ENCODE results near the gene EIF3B. TPM values are rescaled to one million over a fixed set of nuclear protein-coding genes. Genes with fewer than 3 reads are reported as not detected.

EIF3B gene
- total and polyA plus RNA-seq, 9 of the 15 experiments (the other 6 are each of a cell fraction or from before 2014, with no cell fraction given), result 25.9 to 494 (median 357) TPM

DNA sequence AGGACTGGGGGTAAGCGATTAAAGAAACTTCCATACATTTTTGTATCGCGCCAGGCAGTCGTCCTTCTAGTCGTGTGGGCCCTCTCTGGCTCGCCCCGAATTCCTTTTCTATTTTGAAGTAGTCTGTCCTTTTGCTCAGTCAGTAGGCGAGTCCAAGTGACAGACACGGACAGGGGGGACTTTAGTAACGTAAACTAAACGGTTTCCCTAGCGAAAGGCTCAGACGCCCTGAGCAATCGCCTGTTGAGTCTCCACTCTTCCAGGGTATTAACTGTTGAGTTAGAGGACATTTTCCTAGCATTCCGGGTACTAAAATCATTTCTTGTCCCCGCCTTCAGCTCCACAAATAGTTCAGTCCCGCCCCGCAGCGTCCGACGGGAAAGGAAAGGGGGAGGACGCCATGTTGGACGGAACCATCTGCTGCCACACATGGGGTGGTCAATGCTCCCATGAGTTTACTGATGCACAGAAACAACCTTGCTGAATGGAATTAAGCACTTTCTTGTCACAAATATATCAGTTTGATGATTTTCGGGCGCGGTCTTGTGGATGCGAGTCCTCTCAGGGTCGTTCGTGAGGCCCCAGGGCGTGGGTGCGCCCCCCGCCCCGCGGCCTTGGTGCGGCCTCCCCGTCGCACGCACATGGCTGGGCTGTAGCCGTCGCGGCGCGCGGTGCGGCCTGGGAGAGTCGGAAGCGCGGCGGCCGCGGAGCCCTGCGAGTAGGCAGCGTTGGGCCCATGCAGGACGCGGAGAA is at the start of gene EIF3B (continued):
- TF ChIP-seq TARDBP (IDR thresholded peaks at IDR 0.05) (no peak), GTF2E2 (tag; IDR thresholded peaks at IDR 0.05) (no peak), ZFPM2 (CRISPR knock-in tag; IDR thresholded peaks at IDR 0.05) (0 out of 2 replicates have a peak, but pooled peaks have one; percentile 11), ZSCAN29 (IDR thresholded peaks at IDR 0.05) (no peak), SRSF1 (IDR thresholded peaks at IDR 0.05; ENCODE audit: low read depth, low read length) (no peak), HSF4 (CRISPR knock-in tag; IDR thresholded peaks at IDR 0.05; ENCODE audit: borderline replicate concordance) (no peak), ZNF668 (CRISPR knock-in tag; IDR thresholded peaks at IDR 0.05) (no peak), NBN (IDR thresholded peaks at IDR 0.05; ENCODE audit: low read depth) (no peak; the same call in none of the 2 replicates), SNRNP70 (optimal IDR thresholded peaks at IDR 0.05; ENCODE audit: low read depth, low read length) (no peak), BRF1 (IDR thresholded peaks at IDR 0.05; ENCODE audit: borderline replicate concordance, extremely low read depth, insufficient read length) (no peak), POLR3A (IDR thresholded peaks at IDR 0.05; ENCODE audit: borderline replicate concordance, extremely low read depth, insufficient read depth, insufficient read length) (no peak), ELF2 (CRISPR knock-in tag; IDR thresholded peaks at IDR 0.05) (no peak), EWSR1 (IDR thresholded peaks at IDR 0.05; ENCODE audit: borderline replicate concordance, low read depth, partially characterized antibody) (no peak), ERF (CRISPR knock-in tag; IDR thresholded peaks at IDR 0.05) (no peak)
- TF ChIP-seq, protein P1, sequence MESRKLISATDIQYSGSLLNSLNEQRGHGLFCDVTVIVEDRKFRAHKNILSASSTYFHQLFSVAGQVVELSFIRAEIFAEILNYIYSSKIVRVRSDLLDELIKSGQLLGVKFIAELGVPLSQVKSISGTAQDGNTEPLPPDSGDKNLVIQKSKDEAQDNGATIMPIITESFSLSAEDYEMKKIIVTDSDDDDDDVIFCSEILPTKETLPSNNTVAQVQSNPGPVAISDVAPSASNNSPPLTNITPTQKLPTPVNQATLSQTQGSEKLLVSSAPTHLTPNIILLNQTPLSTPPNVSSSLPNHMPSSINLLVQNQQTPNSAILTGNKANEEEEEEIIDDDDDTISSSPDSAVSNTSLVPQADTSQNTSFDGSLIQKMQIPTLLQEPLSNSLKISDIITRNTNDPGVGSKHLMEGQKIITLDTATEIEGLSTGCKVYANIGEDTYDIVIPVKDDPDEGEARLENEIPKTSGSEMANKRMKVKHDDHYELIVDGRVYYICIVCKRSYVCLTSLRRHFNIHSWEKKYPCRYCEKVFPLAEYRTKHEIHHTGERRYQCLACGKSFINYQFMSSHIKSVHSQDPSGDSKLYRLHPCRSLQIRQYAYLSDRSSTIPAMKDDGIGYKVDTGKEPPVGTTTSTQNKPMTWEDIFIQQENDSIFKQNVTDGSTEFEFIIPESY (CRISPR knock-in tag; IDR thresholded peaks at IDR 0.05), result no peak
- TF ChIP-seq, protein P2, sequence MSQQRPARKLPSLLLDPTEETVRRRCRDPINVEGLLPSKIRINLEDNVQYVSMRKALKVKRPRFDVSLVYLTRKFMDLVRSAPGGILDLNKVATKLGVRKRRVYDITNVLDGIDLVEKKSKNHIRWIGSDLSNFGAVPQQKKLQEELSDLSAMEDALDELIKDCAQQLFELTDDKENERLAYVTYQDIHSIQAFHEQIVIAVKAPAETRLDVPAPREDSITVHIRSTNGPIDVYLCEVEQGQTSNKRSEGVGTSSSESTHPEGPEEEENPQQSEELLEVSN (IDR thresholded peaks at IDR 0.05; ENCODE audit: borderline replicate concordance in 1 of 2, extremely low read depth in 1 of 2, insufficient read depth in 1 of 2, insufficient read length in 1 of 2, low read depth in 1 of 2, low read length in 1 of 2, poor library complexity in 1 of 2, severe bottlenecking in 1 of 2), result peak; percentile 70 to 86
- TF ChIP-seq, protein P3, sequence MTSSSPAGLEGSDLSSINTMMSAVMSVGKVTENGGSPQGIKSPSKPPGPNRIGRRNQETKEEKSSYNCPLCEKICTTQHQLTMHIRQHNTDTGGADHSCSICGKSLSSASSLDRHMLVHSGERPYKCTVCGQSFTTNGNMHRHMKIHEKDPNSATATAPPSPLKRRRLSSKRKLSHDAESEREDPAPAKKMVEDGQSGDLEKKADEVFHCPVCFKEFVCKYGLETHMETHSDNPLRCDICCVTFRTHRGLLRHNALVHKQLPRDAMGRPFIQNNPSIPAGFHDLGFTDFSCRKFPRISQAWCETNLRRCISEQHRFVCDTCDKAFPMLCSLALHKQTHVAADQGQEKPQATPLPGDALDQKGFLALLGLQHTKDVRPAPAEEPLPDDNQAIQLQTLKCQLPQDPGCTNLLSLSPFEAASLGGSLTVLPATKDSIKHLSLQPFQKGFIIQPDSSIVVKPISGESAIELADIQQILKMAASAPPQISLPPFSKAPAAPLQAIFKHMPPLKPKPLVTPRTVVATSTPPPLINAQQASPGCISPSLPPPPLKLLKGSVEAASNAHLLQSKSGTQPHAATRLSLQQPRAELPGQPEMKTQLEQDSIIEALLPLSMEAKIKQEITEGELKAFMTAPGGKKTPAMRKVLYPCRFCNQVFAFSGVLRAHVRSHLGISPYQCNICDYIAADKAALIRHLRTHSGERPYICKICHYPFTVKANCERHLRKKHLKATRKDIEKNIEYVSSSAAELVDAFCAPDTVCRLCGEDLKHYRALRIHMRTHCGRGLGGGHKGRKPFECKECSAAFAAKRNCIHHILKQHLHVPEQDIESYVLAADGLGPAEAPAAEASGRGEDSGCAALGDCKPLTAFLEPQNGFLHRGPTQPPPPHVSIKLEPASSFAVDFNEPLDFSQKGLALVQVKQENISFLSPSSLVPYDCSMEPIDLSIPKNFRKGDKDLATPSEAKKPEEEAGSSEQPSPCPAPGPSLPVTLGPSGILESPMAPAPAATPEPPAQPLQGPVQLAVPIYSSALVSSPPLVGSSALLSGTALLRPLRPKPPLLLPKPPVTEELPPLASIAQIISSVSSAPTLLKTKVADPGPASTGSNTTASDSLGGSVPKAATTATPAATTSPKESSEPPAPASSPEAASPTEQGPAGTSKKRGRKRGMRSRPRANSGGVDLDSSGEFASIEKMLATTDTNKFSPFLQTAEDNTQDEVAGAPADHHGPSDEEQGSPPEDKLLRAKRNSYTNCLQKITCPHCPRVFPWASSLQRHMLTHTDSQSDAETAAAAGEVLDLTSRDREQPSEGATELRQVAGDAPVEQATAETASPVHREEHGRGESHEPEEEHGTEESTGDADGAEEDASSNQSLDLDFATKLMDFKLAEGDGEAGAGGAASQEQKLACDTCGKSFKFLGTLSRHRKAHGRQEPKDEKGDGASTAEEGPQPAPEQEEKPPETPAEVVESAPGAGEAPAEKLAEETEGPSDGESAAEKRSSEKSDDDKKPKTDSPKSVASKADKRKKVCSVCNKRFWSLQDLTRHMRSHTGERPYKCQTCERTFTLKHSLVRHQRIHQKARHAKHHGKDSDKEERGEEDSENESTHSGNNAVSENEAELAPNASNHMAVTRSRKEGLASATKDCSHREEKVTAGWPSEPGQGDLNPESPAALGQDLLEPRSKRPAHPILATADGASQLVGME (CRISPR knock-in tag; IDR thresholded peaks at IDR 0.05), result no peak
- TF ChIP-seq, protein P4, sequence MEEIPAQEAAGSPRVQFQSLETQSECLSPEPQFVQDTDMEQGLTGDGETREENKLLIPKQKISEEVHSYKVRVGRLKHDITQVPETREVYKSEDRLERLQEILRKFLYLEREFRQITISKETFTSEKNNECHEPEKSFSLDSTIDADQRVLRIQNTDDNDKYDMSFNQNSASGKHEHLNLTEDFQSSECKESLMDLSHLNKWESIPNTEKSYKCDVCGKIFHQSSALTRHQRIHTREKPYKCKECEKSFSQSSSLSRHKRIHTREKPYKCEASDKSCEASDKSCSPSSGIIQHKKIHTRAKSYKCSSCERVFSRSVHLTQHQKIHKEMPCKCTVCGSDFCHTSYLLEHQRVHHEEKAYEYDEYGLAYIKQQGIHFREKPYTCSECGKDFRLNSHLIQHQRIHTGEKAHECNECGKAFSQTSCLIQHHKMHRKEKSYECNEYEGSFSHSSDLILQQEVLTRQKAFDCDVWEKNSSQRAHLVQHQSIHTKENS (CRISPR knock-in tag; IDR thresholded peaks at IDR 0.05), result no peak

Measured in K562 (cell line).